H1 (cell line): ENCODE data around the gene BRSK2. TPM values are rescaled to one million over a fixed set of nuclear protein-coding genes. Genes with fewer than 3 reads are reported as not detected.

Experiments used
- CTCF ChIA-PET: fragments of 300-600 bp; sonication (Branson Sonifier 250); formaldehyde crosslinking; loops from one replicate; lab custom pipeline; 2021; ENCODE audit not compliant: partially characterized antibody; lab: Charles Lee
- POLR2A ChIA-PET: fragments of 300-600 bp; sonication (Branson Sonifier 250); formaldehyde crosslinking; loops from one replicate; lab custom pipeline; 2021; ENCODE audit warnings: inconsistent platforms; ENCODE audit not compliant: partially characterized antibody; lab: Charles Lee
- DNase-seq, 2 experiments: peaks; one replicate each; pipeline versions ENCODE4 v3.0.0 to v3.0.0-alpha.2; 2010 to 2022; ENCODE audit warnings: low spot score in 2 of 2, low read depth in 1 of 2, mixed read lengths in 1 of 2
- FAIRE-seq: peaks from 2 replicates; lab custom pipeline; 2011; peaks lifted over from hg19 to GRCh38; lab: Jason Lieb, UNC
- H2AFZ ChIP-seq: 2 replicates; pipeline ENCODE4 v1.8.1; 2012; ENCODE audit warnings: low read length, inconsistent platforms
- H2AK5ac ChIP-seq: 2 replicates; pipeline ENCODE4 v1.6.1; 2013; ENCODE audit warnings: low read depth, low read length
- H2BK120ac ChIP-seq: replicated peaks from 2 replicates; pipeline ENCODE3; 2013; ENCODE audit warnings: low read depth, low read length, inconsistent platforms
- H2BK12ac ChIP-seq: 2 replicates; pipeline ENCODE4 v1.6.1; 2013; ENCODE audit warnings: low read depth, low read length
- H2BK15ac ChIP-seq: 2 replicates; pipeline ENCODE4 v1.6.1; 2013; ENCODE audit warnings: low read length
- H2BK20ac ChIP-seq: 2 replicates; pipeline ENCODE4 v1.6.1; 2013; ENCODE audit warnings: low read length
- H2BK5ac ChIP-seq: 2 replicates; pipeline ENCODE4 v1.6.1; 2013; ENCODE audit warnings: low read depth, low read length
- H3K14ac ChIP-seq: 2 replicates; pipeline ENCODE4 v1.6.1; 2013; ENCODE audit warnings: inconsistent platforms; ENCODE audit not compliant: insufficient read length
- H3K18ac ChIP-seq: 2 replicates; pipeline ENCODE4 v1.6.1; 2013; ENCODE audit warnings: low read length; ENCODE audit errors: extremely low read depth
- H3K23ac ChIP-seq: 2 replicates; pipeline ENCODE4 v1.6.1; 2013; ENCODE audit warnings: inconsistent platforms; ENCODE audit not compliant: insufficient read length
- H3K23me2 ChIP-seq: 2 replicates; pipeline ENCODE4 v1.6.1; 2013; ENCODE audit warnings: low read depth, low read length
- H3K27ac ChIP-seq: 2 replicates; pipeline ENCODE4 v1.6.1; 2011; ENCODE audit warnings: low read depth, low read length, inconsistent platforms
- H3K27me3 ChIP-seq, 4 experiments: replicated peaks in 1 of 4; 1 replicate in 1 of 4; 2 replicates in 3 of 4; pipeline versions ENCODE4 v1.6.1 to v1.8.1; 2011 to 2013; ENCODE audit warnings: low read length in 3 of 4, mild to moderate bottlenecking in 3 of 4, inconsistent platforms in 2 of 4, mixed read lengths in 2 of 4, moderate library complexity in 1 of 4; ENCODE audit not compliant: control insufficient read depth in 3 of 4, insufficient read depth in 3 of 4; ENCODE audit errors: extremely low read depth in 1 of 4
- H3K36me3 ChIP-seq, 4 experiments: 2 replicates each; pipeline versions ENCODE4 v1.6.1 to v1.8.1; 2011 to 2013; ENCODE audit warnings: mild to moderate bottlenecking in 4 of 4, low read length in 3 of 4, moderate library complexity in 2 of 4, control low read depth in 1 of 4, inconsistent platforms in 1 of 4; ENCODE audit not compliant: insufficient read depth in 4 of 4, control insufficient read depth in 2 of 4
- H3K4ac ChIP-seq: replicated peaks from 2 replicates; pipeline ENCODE3; 2013; ENCODE audit warnings: low read length, low read depth, mixed read lengths, inconsistent platforms; ENCODE audit not compliant: insufficient read length
- H3K4me1 ChIP-seq, 4 experiments: replicated peaks in 1 of 4; 1 replicate in 1 of 4; 2 replicates in 3 of 4; pipeline versions ENCODE4 v1.6.1 to v1.8.1; 2011 to 2013; ENCODE audit warnings: low read length in 3 of 4, inconsistent platforms in 2 of 4, mixed read lengths in 1 of 4; ENCODE audit not compliant: insufficient read depth in 4 of 4, control insufficient read depth in 3 of 4
- H3K4me2 ChIP-seq, 2 experiments: 2 replicates each; pipeline versions ENCODE4 v1.6.1 to v1.8.1; 2011 to 2013; ENCODE audit warnings: low read depth in 2 of 2, low read length in 2 of 2, control low read depth in 1 of 2, inconsistent platforms in 1 of 2, mild to moderate bottlenecking in 1 of 2; ENCODE audit not compliant: insufficient read depth in 1 of 2
- H3K4me3 ChIP-seq, 4 experiments: fragments of 200-600, 300-600 bp in 1 of 4; sonication (generic), shearing (Covaris generic), sonication (Bioruptor Twin) in 1 of 4; 2 replicates each; pipeline versions ENCODE4 v1.5.1 to v1.8.1; 2011 to 2016; ENCODE audit warnings: low read length in 4 of 4, low read depth in 3 of 4, control low read depth in 2 of 4, inconsistent platforms in 2 of 4, mild to moderate bottlenecking in 2 of 4, mixed read lengths in 1 of 4, moderate library complexity in 1 of 4; ENCODE audit not compliant: insufficient read depth in 2 of 4; ENCODE audit errors: extremely low read depth in 1 of 4
- H3K56ac ChIP-seq: replicated peaks from 2 replicates; pipeline ENCODE3; 2013; ENCODE audit warnings: low read depth, mild to moderate bottlenecking, mixed read lengths, low read length, inconsistent platforms; ENCODE audit not compliant: insufficient read length
- H3K79me1 ChIP-seq: 2 replicates; pipeline ENCODE4 v1.6.1; 2013; ENCODE audit warnings: low read depth, low read length, control low read depth
- H3K79me2 ChIP-seq, 2 experiments: 2 replicates each; pipeline versions ENCODE4 v1.6.1 to v1.8.1; 2012 to 2013; ENCODE audit warnings: low read length in 2 of 2, mild to moderate bottlenecking in 2 of 2, inconsistent platforms in 1 of 2; ENCODE audit not compliant: insufficient read depth in 2 of 2, control insufficient read depth in 1 of 2
- H3K9ac ChIP-seq, 4 experiments: replicated peaks in 1 of 4; 1 replicate in 1 of 4; 2 replicates in 3 of 4; pipeline versions ENCODE4 v1.6.1 to v1.8.1; 2011 to 2013; ENCODE audit warnings: low read depth in 3 of 4, low read length in 3 of 4, control low read depth in 2 of 4, mild to moderate bottlenecking in 2 of 4, moderate library complexity in 2 of 4, inconsistent platforms in 1 of 4; ENCODE audit errors: extremely low read depth in 1 of 4
- H3K9me3 ChIP-seq, 2 experiments: 2 replicates each; pipeline versions ENCODE4 v1.6.1 to v1.8.1; 2012 to 2013; ENCODE audit warnings: mild to moderate bottlenecking in 2 of 2, moderate library complexity in 2 of 2, control low read depth in 1 of 2, inconsistent platforms in 1 of 2, low read depth in 1 of 2, low read length in 1 of 2, mixed read lengths in 1 of 2; ENCODE audit not compliant: insufficient read depth in 2 of 2
- H4K20me1 ChIP-seq, 2 experiments: replicated peaks in 1 of 2; 2 replicates each; pipeline versions ENCODE3 to v1.8.1; 2011 to 2013; ENCODE audit warnings: inconsistent platforms in 2 of 2, low read length in 2 of 2, mild to moderate bottlenecking in 1 of 2; ENCODE audit not compliant: insufficient read depth in 2 of 2, control insufficient read depth in 1 of 2
- H4K5ac ChIP-seq: 2 replicates; pipeline ENCODE4 v1.6.1; 2013; ENCODE audit warnings: low read length, low read depth, mixed read lengths, inconsistent platforms; ENCODE audit not compliant: insufficient read length
- H4K8ac ChIP-seq: 2 replicates; pipeline ENCODE4 v1.8.0; 2013; ENCODE audit warnings: mild to moderate bottlenecking, moderate library complexity, low read length, inconsistent platforms; ENCODE audit not compliant: insufficient read depth; ENCODE audit errors: extremely low read depth
- H4K91ac ChIP-seq: replicated peaks from 2 replicates; pipeline ENCODE3; 2013; ENCODE audit warnings: low read length, mixed read lengths, inconsistent platforms; ENCODE audit not compliant: insufficient read length
- CHD1 ChIP-seq: IDR thresholded peaks from 2 replicates; pipeline ENCODE4 v1.6.1; 2012; ENCODE audit warnings: low read depth, low read length, improper control_type of control experiment
- CTCF ChIP-seq, 3 experiments: IDR thresholded peaks; 1 replicate in 2 of 3; 2 replicates in 1 of 3; pipeline versions ENCODE4 v1.5.1 to v1.6.1; 2011; ENCODE audit warnings: low read length in 3 of 3, mild to moderate bottlenecking in 3 of 3, inconsistent platforms in 2 of 3, low read depth in 1 of 3, moderate library complexity in 1 of 3; ENCODE audit not compliant: insufficient read depth in 1 of 3; ENCODE audit errors: control extremely low read depth in 1 of 3
- EP300 ChIP-seq, 2 experiments: IDR thresholded peaks; 1 replicate in 1 of 2; 2 replicates in 1 of 2; pipeline ENCODE4 v1.6.1; 2011 to 2012; ENCODE audit warnings: low read depth in 2 of 2, low read length in 2 of 2, mild to moderate bottlenecking in 2 of 2, borderline replicate concordance in 1 of 2, inconsistent platforms in 1 of 2, moderate library complexity in 1 of 2
- FOSL1 ChIP-seq: IDR thresholded peaks from 2 replicates; pipeline ENCODE4 v1.6.1; 2011; ENCODE audit warnings: mild to moderate bottlenecking, low read depth, low read length, moderate library complexity; ENCODE audit not compliant: insufficient read depth
- JUN ChIP-seq: IDR thresholded peaks from 2 replicates; pipeline ENCODE4 v1.6.1; 2011; ENCODE audit warnings: low read depth, mild to moderate bottlenecking, improper control_type of control experiment, low read length
- MAX ChIP-seq: IDR thresholded peaks from 2 replicates; pipeline ENCODE4 v1.6.1; 2012; ENCODE audit warnings: inconsistent platforms
- RBBP5 ChIP-seq: IDR thresholded peaks from 2 replicates; pipeline ENCODE4 v1.7.1; 2012; ENCODE audit warnings: low read depth, mild to moderate bottlenecking, inconsistent platforms, low read length, moderate library complexity, borderline replicate concordance
- USF2 ChIP-seq: IDR thresholded peaks from 2 replicates; pipeline ENCODE4 v1.6.1; 2011; ENCODE audit warnings: low read length, improper control_type of control experiment
- WGBS, 2 experiments: shearing (Covaris generic) in 1 of 2; methylation state at CpG; one replicate each; pipeline versions ENCODE4 v1.1.6 to v1.1.7; 2013 to 2015; ENCODE audit warnings: low lambda C conversion rate in 2 of 2, mixed read lengths in 2 of 2, inconsistent platforms in 1 of 2, low coverage in 1 of 2, missing lambda C conversion rate in 1 of 2; ENCODE audit not compliant: insufficient replicate concordance in 2 of 2, insufficient coverage in 1 of 2, insufficient read length in 1 of 2; ENCODE audit errors: extremely low coverage in 1 of 2, missing lambda C conversion rate in 1 of 2; 5-methylcytosine and 5-hydroxymethylcytosine counted together
- polyA plus RNA-seq, 7 experiments: library from polyadenylated mRNA; depleted of rRNA in 3 of 7; stranded (reverse) in 5 of 7; unstranded in 2 of 7; fragments of >200 nt in 5 of 7; fragments of 200-250 nt in 2 of 7; gene quantifications; 1 replicate in 5 of 7; 2 replicates in 1 of 7; 4 replicates in 1 of 7; pipeline versions ENCODE4 v1.2.1 to v1.2.3, GENCODE V29; 2011 to 2013; ENCODE audit warnings: missing spikeins in 2 of 7, mixed read lengths in 2 of 7
- total RNA-seq: library from RNA; stranded (reverse); fragmentation: NEBNext Ultra II Directional; extraction: Animal tissue kit (Norgen Biotek cat#: 25700); gene quantifications from 2 replicates; pipeline ENCODE4 v1.2.1, GENCODE V29; 2021

The BRSK2 gene
- total and polyA plus RNA-seq, 2 of the 8 experiments (the other 6 are each of a cell fraction or from before 2014, with no cell fraction given): 17.3 to 27.1 TPM

GRCh38 chr11:1453611-1454034 lies 63.9 kb downstream of the BRSK2 start:
- peaks cover 0 to 5% (median under 1%) of the 10 kb centered on the region in 4 experiments; a peak in 1 of 7 replicates for H3K4me1 ChIP-seq
- no peak overlapping the region for H4K5ac ChIP-seq
- no peak overlapping the region for H3K56ac ChIP-seq
- H2BK120ac ChIP-seq: no peak overlapping the region
- no peak for FAIRE-seq
- H2BK20ac ChIP-seq: no peak overlapping the region
- ChIA-PET POLR2A (no interaction called here), CTCF (interaction anchor here (0.6 to 3.3 kb wide), 11 partner anchors 10 to 164 kb away, joined by 3 to 17 read pairs (median 5); no protein-coding TSS in a partner anchor)
- no peak overlapping the region for H3K18ac ChIP-seq
- no peak overlapping the region for H4K91ac ChIP-seq
- H2BK5ac ChIP-seq: no peak overlapping the region
- peaks cover 0 to 11% (median 6%) of the 10 kb centered on the region in 4 experiments; a peak in 4 of 8 replicates for H3K36me3 ChIP-seq
- peak; percentile 17 to 74 for DNase-seq
- no peak overlapping the region for H3K4me3 ChIP-seq
- H3K4me2 ChIP-seq: no peak overlapping the region
- H3K27ac ChIP-seq: no peak overlapping the region
- H3K23ac ChIP-seq: no peak overlapping the region
- H4K8ac ChIP-seq: no peak overlapping the region
- H3K27me3 ChIP-seq: no peaks in the 10 kb centered on the region
- 75% methylated on average over 17 of the region's 17 CpGs; no CpG with 5 or more reads in 1 of the 2 experiments for WGBS, 2 experiments
- H3K9me3 ChIP-seq: no peaks in the 10 kb centered on the region
- no peak overlapping the region for H3K9ac ChIP-seq
- H2AK5ac ChIP-seq: no peak overlapping the region
- no peaks in the 10 kb centered on the region for H3K79me2 ChIP-seq
- peaks cover 5% of the 10 kb centered on the region; the same call in 1 of the 2 replicates for H3K79me1 ChIP-seq
- no peak overlapping the region for H2AFZ ChIP-seq
- no peak overlapping the region for H3K4ac ChIP-seq
- H3K14ac ChIP-seq: no peak overlapping the region
- H4K20me1 ChIP-seq: peaks cover 0 to 13% of the 10 kb centered on the region in 2 experiments
- H3K23me2 ChIP-seq: no peaks in the 10 kb centered on the region
- H2BK12ac ChIP-seq: no peak overlapping the region
- H2BK15ac ChIP-seq: no peak overlapping the region
- TF ChIP-seq CTCF (IDR thresholded peaks at IDR 0.05; ENCODE audit: control extremely low read depth in 1 of 3, insufficient read depth in 1 of 3, low read depth in 1 of 3, low read length in 3 of 3): peak in 2 of 3 experiments; percentile 51 to 56; a peak in 3 of 4 replicates
- no peak for TF ChIP-seq EP300 (IDR thresholded peaks at IDR 0.05; ENCODE audit: borderline replicate concordance in 1 of 2, low read depth in 2 of 2, low read length in 2 of 2)
- 0 out of 2 replicates have a peak, but pooled peaks have one; percentile 16 for TF ChIP-seq MAX
- TF ChIP-seq CHD1: no peak
- TF ChIP-seq USF2: no peak
- no peak for TF ChIP-seq JUN
- no peak for TF ChIP-seq FOSL1
- TF ChIP-seq RBBP5: no peak
